WTC11 (cell line): Measurements from ENCODE around the gene SNRPB2.

Source experiments
- TF ChIP-seq, protein P1 (sequence below): fragments of 250-450 bp; sonication (Bioruptor Pico); IDR thresholded peaks from 2 replicates; pipeline ENCODE4 v1.9.0; 2021; ENCODE audit warnings: mild to moderate bottlenecking
- TF ChIP-seq, protein P2 (sequence below): sonication (generic); formaldehyde crosslinking; IDR thresholded peaks from 2 replicates; pipeline ENCODE4 v1.8.1; 2023; ENCODE audit warnings: mild to moderate bottlenecking, missing genetic modification reagents, moderate library complexity
- TF ChIP-seq, protein P3 (sequence below): fragments of 200-600 bp; IDR thresholded peaks from 2 replicates; pipeline ENCODE4 v1.8.0; 2022; ENCODE audit warnings: antibody characterized with exemption
- TF ChIP-seq, protein P4 (sequence below): sonication (generic); formaldehyde crosslinking; IDR thresholded peaks from 2 replicates; pipeline ENCODE4 v1.8.1; 2022; ENCODE audit warnings: missing genetic modification reagents, borderline replicate concordance
- TF ChIP-seq, protein P5 (sequence below): sonication (generic); formaldehyde crosslinking; IDR thresholded peaks from 2 replicates; pipeline ENCODE4 v1.8.1; 2023; ENCODE audit warnings: mild to moderate bottlenecking, missing genetic modification reagents, borderline replicate concordance
- TF ChIP-seq, protein P6 (sequence below): fragments of 250-450 bp; sonication (Bioruptor Pico); IDR thresholded peaks from 2 replicates; pipeline ENCODE4 v1.9.0; 2021; ENCODE audit warnings: moderate library complexity, mild to moderate bottlenecking, inconsistent platforms, borderline replicate concordance

DNA sequence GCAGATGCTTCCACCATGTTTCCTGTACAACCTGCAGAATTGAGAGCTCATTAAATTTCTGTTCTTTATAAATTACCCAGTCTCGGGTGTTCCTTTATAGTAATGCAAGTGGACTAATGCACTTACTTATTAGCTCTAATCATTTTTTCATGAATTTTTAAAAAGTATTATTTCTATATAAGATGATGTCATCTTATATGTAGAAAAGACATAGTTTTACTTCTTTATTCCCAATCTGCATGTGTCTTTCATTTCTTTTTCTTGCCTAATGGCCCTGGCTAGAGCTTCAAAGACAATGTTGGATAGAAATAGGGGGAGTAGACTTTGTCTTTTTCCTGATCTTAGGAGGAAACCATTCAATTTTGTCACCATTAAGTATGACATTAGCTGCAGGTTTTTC is 46.1 kb downstream of the SNRPB2 start:
- TF ChIP-seq, protein P1, sequence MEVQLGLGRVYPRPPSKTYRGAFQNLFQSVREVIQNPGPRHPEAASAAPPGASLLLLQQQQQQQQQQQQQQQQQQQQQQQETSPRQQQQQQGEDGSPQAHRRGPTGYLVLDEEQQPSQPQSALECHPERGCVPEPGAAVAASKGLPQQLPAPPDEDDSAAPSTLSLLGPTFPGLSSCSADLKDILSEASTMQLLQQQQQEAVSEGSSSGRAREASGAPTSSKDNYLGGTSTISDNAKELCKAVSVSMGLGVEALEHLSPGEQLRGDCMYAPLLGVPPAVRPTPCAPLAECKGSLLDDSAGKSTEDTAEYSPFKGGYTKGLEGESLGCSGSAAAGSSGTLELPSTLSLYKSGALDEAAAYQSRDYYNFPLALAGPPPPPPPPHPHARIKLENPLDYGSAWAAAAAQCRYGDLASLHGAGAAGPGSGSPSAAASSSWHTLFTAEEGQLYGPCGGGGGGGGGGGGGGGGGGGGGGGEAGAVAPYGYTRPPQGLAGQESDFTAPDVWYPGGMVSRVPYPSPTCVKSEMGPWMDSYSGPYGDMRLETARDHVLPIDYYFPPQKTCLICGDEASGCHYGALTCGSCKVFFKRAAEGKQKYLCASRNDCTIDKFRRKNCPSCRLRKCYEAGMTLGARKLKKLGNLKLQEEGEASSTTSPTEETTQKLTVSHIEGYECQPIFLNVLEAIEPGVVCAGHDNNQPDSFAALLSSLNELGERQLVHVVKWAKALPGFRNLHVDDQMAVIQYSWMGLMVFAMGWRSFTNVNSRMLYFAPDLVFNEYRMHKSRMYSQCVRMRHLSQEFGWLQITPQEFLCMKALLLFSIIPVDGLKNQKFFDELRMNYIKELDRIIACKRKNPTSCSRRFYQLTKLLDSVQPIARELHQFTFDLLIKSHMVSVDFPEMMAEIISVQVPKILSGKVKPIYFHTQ (CRISPR knock-in tag): no peak
- TF ChIP-seq, protein P2, sequence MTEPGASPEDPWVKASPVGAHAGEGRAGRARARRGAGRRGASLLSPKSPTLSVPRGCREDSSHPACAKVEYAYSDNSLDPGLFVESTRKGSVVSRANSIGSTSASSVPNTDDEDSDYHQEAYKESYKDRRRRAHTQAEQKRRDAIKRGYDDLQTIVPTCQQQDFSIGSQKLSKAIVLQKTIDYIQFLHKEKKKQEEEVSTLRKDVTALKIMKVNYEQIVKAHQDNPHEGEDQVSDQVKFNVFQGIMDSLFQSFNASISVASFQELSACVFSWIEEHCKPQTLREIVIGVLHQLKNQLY (CRISPR knock-in tag): no peak
- TF ChIP-seq, protein P3, sequence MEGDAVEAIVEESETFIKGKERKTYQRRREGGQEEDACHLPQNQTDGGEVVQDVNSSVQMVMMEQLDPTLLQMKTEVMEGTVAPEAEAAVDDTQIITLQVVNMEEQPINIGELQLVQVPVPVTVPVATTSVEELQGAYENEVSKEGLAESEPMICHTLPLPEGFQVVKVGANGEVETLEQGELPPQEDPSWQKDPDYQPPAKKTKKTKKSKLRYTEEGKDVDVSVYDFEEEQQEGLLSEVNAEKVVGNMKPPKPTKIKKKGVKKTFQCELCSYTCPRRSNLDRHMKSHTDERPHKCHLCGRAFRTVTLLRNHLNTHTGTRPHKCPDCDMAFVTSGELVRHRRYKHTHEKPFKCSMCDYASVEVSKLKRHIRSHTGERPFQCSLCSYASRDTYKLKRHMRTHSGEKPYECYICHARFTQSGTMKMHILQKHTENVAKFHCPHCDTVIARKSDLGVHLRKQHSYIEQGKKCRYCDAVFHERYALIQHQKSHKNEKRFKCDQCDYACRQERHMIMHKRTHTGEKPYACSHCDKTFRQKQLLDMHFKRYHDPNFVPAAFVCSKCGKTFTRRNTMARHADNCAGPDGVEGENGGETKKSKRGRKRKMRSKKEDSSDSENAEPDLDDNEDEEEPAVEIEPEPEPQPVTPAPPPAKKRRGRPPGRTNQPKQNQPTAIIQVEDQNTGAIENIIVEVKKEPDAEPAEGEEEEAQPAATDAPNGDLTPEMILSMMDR: no peak
- TF ChIP-seq, protein P4, sequence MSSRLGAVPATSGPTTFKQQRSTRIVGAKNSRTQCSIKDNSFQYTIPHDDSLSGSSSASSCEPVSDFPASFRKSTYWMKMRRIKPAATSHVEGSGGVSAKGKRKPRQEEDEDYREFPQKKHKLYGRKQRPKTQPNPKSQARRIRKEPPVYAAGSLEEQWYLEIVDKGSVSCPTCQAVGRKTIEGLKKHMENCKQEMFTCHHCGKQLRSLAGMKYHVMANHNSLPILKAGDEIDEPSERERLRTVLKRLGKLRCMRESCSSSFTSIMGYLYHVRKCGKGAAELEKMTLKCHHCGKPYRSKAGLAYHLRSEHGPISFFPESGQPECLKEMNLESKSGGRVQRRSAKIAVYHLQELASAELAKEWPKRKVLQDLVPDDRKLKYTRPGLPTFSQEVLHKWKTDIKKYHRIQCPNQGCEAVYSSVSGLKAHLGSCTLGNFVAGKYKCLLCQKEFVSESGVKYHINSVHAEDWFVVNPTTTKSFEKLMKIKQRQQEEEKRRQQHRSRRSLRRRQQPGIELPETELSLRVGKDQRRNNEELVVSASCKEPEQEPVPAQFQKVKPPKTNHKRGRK (CRISPR knock-in tag): no peak
- TF ChIP-seq, protein P5, sequence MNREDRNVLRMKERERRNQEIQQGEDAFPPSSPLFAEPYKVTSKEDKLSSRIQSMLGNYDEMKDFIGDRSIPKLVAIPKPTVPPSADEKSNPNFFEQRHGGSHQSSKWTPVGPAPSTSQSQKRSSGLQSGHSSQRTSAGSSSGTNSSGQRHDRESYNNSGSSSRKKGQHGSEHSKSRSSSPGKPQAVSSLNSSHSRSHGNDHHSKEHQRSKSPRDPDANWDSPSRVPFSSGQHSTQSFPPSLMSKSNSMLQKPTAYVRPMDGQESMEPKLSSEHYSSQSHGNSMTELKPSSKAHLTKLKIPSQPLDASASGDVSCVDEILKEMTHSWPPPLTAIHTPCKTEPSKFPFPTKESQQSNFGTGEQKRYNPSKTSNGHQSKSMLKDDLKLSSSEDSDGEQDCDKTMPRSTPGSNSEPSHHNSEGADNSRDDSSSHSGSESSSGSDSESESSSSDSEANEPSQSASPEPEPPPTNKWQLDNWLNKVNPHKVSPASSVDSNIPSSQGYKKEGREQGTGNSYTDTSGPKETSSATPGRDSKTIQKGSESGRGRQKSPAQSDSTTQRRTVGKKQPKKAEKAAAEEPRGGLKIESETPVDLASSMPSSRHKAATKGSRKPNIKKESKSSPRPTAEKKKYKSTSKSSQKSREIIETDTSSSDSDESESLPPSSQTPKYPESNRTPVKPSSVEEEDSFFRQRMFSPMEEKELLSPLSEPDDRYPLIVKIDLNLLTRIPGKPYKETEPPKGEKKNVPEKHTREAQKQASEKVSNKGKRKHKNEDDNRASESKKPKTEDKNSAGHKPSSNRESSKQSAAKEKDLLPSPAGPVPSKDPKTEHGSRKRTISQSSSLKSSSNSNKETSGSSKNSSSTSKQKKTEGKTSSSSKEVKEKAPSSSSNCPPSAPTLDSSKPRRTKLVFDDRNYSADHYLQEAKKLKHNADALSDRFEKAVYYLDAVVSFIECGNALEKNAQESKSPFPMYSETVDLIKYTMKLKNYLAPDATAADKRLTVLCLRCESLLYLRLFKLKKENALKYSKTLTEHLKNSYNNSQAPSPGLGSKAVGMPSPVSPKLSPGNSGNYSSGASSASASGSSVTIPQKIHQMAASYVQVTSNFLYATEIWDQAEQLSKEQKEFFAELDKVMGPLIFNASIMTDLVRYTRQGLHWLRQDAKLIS (CRISPR knock-in tag): no peak
- TF ChIP-seq, protein P6, sequence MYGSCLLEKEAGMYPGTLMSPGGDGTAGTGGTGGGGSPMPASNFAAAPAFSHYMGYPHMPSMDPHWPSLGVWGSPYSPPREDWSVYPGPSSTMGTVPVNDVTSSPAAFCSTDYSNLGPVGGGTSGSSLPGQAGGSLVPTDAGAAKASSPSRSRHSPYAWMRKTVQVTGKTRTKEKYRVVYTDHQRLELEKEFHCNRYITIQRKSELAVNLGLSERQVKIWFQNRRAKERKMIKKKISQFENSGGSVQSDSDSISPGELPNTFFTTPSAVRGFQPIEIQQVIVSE (CRISPR knock-in tag): no peak
